PC-3 (cell line): Measurements from ENCODE around the gene CAPN5.

Source experiments
- CTCF ChIP-seq: fragments of 300-600 bp; sonication (generic); conservative IDR thresholded peaks from 2 replicates; pipeline ENCODE4 v1.5.1; 2017; ENCODE audit warnings: antibody characterized with exemption, low read depth, mild to moderate bottlenecking, low read length
- EZH2 ChIP-seq: fragments of 300-600 bp; sonication (generic); IDR thresholded peaks from one replicate; pipeline ENCODE4 v1.6.1; 2017; ENCODE audit warnings: antibody characterized with exemption, mild to moderate bottlenecking, low read length; ENCODE audit not compliant: unreplicated experiment

- no peak for TF ChIP-seq CTCF
- TF ChIP-seq EZH2, result no peak
Observed at GRCh38 chr11:77085652-77086051, 18.9 kb downstream of the CAPN5 start.
